GM23338 (cell line): ENCODE measurements around the gene ZNF420. TPM values are rescaled to one million over a fixed set of nuclear protein-coding genes. Genes with fewer than 3 reads are reported as not detected.

Experiments
- ATAC-seq: fragments of 200-7000 bp; cut with Tn5 transposase; 3 replicates; pipeline ENCODE4 v1.9.1; 2020
- DNase-seq: peaks from one replicate; pipeline ENCODE4 v3.0.0-alpha.2; 2015; ENCODE audit warnings: low spot score
- H2AFZ ChIP-seq: fragments of 200-600 bp; sonication (generic); 2 replicates; pipeline ENCODE4 v1.8.0; 2016; ENCODE audit warnings: antibody characterized with exemption, mild to moderate bottlenecking, moderate library complexity
- H3F3A ChIP-seq: fragments of 200-600 bp; sonication (generic); replicated peaks from 2 replicates; pipeline ENCODE4 v1.8.0; 2017; ENCODE audit warnings: antibody characterized with exemption, mixed run types, low read depth
- H3K27ac ChIP-seq: fragments of 200-600 bp; sonication (generic); 2 replicates; pipeline ENCODE4 v1.6.1; 2016; ENCODE audit warnings: low read depth
- H3K27me3 ChIP-seq: fragments of 200-600 bp; sonication (generic); 2 replicates; pipeline ENCODE4 v1.8.0; 2016; ENCODE audit warnings: mild to moderate bottlenecking, mixed run types, moderate library complexity; ENCODE audit not compliant: insufficient read depth
- H3K36me3 ChIP-seq: fragments of 200-600 bp; sonication (generic); 2 replicates; pipeline ENCODE4 v1.8.0; 2016; ENCODE audit warnings: mild to moderate bottlenecking; ENCODE audit not compliant: insufficient read depth
- H3K4me1 ChIP-seq: fragments of 200-600 bp; sonication (generic); 2 replicates; pipeline ENCODE4 v1.8.0; 2016; ENCODE audit warnings: mild to moderate bottlenecking, moderate library complexity; ENCODE audit not compliant: insufficient read depth
- H3K4me2 ChIP-seq: fragments of 200-600 bp; sonication (generic); 2 replicates; pipeline ENCODE4 v1.7.1; 2017; ENCODE audit warnings: mixed run types
- H3K4me3 ChIP-seq: fragments of 200-600 bp; sonication (generic); 2 replicates; pipeline ENCODE4 v1.6.1; 2016; ENCODE audit warnings: mixed run types
- H3K79me2 ChIP-seq: fragments of 200-600 bp; sonication (generic); replicated peaks from 2 replicates; pipeline ENCODE4 v1.8.0; 2017; ENCODE audit warnings: mild to moderate bottlenecking; ENCODE audit not compliant: insufficient read depth
- H3K9me2 ChIP-seq: fragments of 200-600 bp; sonication (generic); 2 replicates; pipeline ENCODE4 v1.8.0; 2017; ENCODE audit not compliant: insufficient read depth
- H4K20me1 ChIP-seq: fragments of 200-600 bp; sonication (generic); replicated peaks from 2 replicates; pipeline ENCODE4 v1.8.0; 2017; ENCODE audit warnings: mild to moderate bottlenecking; ENCODE audit not compliant: insufficient read depth
- H3K27ac Mint-ChIP-seq: 2 replicates; pipeline ENCODE4 v1.8.0; 2020; ENCODE audit warnings: inconsistent platforms, mild to moderate bottlenecking, moderate library complexity, mixed read lengths
- H3K27me3 Mint-ChIP-seq: 3 replicates; pipeline ENCODE4 v1.8.0; 2022; ENCODE audit warnings: low read depth, mild to moderate bottlenecking, moderate library complexity, mixed read lengths, inconsistent platforms; ENCODE audit not compliant: insufficient read depth, poor library complexity
- H3K36me3 Mint-ChIP-seq: 3 replicates; pipeline ENCODE4 v1.8.0; 2021; ENCODE audit warnings: low read depth, mild to moderate bottlenecking, inconsistent platforms, moderate library complexity, mixed read lengths
- H3K4me1 Mint-ChIP-seq: 3 replicates; pipeline ENCODE4 v1.8.0; 2020; ENCODE audit warnings: mild to moderate bottlenecking, inconsistent platforms, mixed read lengths
- H3K4me3 Mint-ChIP-seq: 3 replicates; pipeline ENCODE4 v1.8.0; 2021; ENCODE audit warnings: moderate library complexity, mild to moderate bottlenecking, inconsistent platforms, mixed read lengths
- H3K9me3 Mint-ChIP-seq: 3 replicates; pipeline ENCODE4 v1.8.0; 2020; ENCODE audit warnings: moderate library complexity, mild to moderate bottlenecking, inconsistent platforms, mixed read lengths
- CREB1 ChIP-seq: fragments of 250-450 bp; sonication (Bioruptor Pico); IDR thresholded peaks from 2 replicates; pipeline ENCODE4 v1.5.0; 2020; ENCODE audit warnings: low read depth, mild to moderate bottlenecking, moderate library complexity
- EZH2phosphoT487 ChIP-seq: fragments of 200-600 bp; sonication (generic); IDR thresholded peaks from one replicate; pipeline ENCODE4 v1.8.1; 2018; ENCODE audit warnings: antibody characterized with exemption; ENCODE audit not compliant: unreplicated experiment
- POLR2AphosphoS5 ChIP-seq: IDR thresholded peaks from 2 replicates; pipeline ENCODE4 v1.6.1; 2016; ENCODE audit warnings: antibody characterized with exemption, low read depth
- polyA plus RNA-seq: library from polyadenylated mRNA; unstranded; fragments of >200 nt; fragmentation: Nextera tagmentation; extraction: Ambion mirVana; gene quantifications from 2 replicates; pipeline ENCODE4 v1.2.1, GENCODE V29; 2016
- total RNA-seq: library from RNA; depleted of rRNA; stranded (reverse); fragments of >200 nt; shearing (Covaris generic); gene quantifications from 2 replicates; pipeline ENCODE4 v1.2.3, GENCODE V29; 2014; rRNA removed
- TF ChIP-seq, protein P1 (sequence below): IDR thresholded peaks from one replicate; pipeline ENCODE4 v1.6.1; 2018; ENCODE audit warnings: antibody characterized with exemption; ENCODE audit not compliant: unreplicated experiment
- TF ChIP-seq, protein P2 (sequence below): IDR thresholded peaks from 2 replicates; pipeline ENCODE4 v1.6.1; 2016; ENCODE audit warnings: antibody characterized with exemption

Gene ZNF420
- total and polyA plus RNA-seq, 2 experiments from 2014 or later: 8.4 to 10.0 TPM

DNA sequence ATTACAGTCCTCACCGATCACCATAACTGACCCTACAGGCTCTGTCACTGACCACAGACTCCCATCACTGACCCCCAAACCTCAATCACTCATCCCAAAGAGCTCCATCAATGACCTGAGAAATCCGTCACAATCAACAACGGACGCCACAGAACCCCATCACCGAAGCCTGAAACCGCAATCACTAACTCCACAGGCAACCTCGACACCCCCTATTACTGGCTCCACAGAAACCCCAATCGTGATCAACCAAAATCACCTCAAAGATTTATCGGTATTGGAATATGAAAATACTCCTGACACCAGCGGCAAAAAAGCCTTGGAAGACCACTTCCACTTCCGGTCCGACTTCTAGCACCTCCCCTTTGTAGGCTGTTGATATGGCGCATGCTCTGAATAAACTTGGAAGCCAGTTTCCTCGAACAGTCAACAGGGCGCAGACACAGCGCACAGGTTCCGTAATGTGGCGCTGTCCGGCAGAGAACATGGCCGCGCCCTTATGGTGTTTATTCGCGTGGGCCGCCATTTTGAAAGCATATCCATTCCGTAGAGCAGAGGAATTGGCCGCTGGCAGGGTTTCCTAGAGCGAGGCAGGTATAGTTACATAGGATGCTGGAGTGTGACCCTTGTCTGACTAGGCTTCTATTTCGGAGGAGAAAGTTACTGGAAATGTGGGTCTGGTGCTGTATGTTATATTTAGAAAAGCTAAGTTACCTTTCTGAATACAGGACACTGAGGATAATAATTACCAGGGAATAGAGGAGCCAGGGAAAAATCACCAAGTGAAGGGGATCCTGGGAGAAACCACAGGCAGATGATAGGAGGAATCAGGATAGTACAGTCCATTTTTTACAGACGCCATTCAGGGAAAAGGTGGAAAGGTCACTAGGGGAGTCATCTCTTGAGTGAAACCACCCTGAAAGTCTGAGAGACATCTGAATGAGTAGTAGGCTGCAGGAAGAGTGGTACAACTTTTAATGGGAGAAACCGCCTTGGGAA lies 94.4 kb downstream of the ZNF420 start, which contains the start of gene ZNF585A:
TSS of gene ZNF585A (minus strand) at position 328 of the 999 bp plus-strand sequence. CDS start 2,785 bp downstream, outside the sequence.
- DNase-seq: peak; percentile 99
- Histone ChIP-seq H3K27me3 (no peaks in the 10 kb centered on the region), H3K4me2 (peak within 1 kb of the TSS; percentile 76), H4K20me1 (no peaks in the 10 kb centered on the region), H3K36me3 (peaks cover 18% of the 10 kb centered on the region; the same call in 1 of the 2 replicates), H3K9me2 (0 out of 2 replicates have a peak, but pooled peaks cover 5% of the 10 kb centered on the region), H2AFZ (peak within 1 kb of the TSS; percentile 74), H3F3A (no peaks in the 10 kb centered on the region), H3K79me2 (peaks cover 14% of the 10 kb centered on the region; the same call in 1 of the 2 replicates), H3K4me1 (no peaks in the 10 kb centered on the region), H3K27ac (no peak within 1 kb of the TSS), H3K4me3 (peak within 1 kb of the TSS; percentile 55)
- Mint-ChIP-seq H3K4me1 (no peaks in the 10 kb centered on the region), H3K36me3 (peaks cover 39% of the 10 kb centered on the region), H3K9me3 (peaks cover 49% of the 10 kb centered on the region), H3K4me3 (no peak within 1 kb of the TSS), H3K27me3 (no peaks in the 10 kb centered on the region), H3K27ac (no peak within 1 kb of the TSS)
- peak; percentile 100 for ATAC-seq
- TF ChIP-seq EZH2phosphoT487: no peak
- TF ChIP-seq, protein P1, sequence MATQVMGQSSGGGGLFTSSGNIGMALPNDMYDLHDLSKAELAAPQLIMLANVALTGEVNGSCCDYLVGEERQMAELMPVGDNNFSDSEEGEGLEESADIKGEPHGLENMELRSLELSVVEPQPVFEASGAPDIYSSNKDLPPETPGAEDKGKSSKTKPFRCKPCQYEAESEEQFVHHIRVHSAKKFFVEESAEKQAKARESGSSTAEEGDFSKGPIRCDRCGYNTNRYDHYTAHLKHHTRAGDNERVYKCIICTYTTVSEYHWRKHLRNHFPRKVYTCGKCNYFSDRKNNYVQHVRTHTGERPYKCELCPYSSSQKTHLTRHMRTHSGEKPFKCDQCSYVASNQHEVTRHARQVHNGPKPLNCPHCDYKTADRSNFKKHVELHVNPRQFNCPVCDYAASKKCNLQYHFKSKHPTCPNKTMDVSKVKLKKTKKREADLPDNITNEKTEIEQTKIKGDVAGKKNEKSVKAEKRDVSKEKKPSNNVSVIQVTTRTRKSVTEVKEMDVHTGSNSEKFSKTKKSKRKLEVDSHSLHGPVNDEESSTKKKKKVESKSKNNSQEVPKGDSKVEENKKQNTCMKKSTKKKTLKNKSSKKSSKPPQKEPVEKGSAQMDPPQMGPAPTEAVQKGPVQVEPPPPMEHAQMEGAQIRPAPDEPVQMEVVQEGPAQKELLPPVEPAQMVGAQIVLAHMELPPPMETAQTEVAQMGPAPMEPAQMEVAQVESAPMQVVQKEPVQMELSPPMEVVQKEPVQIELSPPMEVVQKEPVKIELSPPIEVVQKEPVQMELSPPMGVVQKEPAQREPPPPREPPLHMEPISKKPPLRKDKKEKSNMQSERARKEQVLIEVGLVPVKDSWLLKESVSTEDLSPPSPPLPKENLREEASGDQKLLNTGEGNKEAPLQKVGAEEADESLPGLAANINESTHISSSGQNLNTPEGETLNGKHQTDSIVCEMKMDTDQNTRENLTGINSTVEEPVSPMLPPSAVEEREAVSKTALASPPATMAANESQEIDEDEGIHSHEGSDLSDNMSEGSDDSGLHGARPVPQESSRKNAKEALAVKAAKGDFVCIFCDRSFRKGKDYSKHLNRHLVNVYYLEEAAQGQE: no peak
- peak; percentile 86 for TF ChIP-seq POLR2AphosphoS5
- peak; percentile 58 for TF ChIP-seq CREB1 (CRISPR knock-in tag)
- TF ChIP-seq, protein P2, sequence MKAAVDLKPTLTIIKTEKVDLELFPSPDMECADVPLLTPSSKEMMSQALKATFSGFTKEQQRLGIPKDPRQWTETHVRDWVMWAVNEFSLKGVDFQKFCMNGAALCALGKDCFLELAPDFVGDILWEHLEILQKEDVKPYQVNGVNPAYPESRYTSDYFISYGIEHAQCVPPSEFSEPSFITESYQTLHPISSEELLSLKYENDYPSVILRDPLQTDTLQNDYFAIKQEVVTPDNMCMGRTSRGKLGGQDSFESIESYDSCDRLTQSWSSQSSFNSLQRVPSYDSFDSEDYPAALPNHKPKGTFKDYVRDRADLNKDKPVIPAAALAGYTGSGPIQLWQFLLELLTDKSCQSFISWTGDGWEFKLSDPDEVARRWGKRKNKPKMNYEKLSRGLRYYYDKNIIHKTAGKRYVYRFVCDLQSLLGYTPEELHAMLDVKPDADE: peak; percentile 97

Other genes starting within 250 kb of the ZNF420 start
- gene ZNF790, start 240.0 kb upstream of the ZNF420 start, total RNA-seq: 5.2 and 5.4 TPM in 2 replicates
- gene ZNF790, start 240.0 kb upstream of the ZNF420 start, polyA plus RNA-seq: 5.9 and 8.4 TPM in 2 replicates
- gene ZNF345, start 227.6 kb upstream of the ZNF420 start, total RNA-seq: 5.5 and 17.7 TPM in 2 replicates
- 5.2 and 5.7 TPM in 2 replicates for gene ZNF345, start 227.6 kb upstream of the ZNF420 start, polyA plus RNA-seq
- 6.4 and 8.5 TPM in 2 replicates for gene ZNF829, start 162.1 kb upstream of the ZNF420 start, total RNA-seq
- 4.3 and 5.9 TPM in 2 replicates for gene ZNF829, start 162.1 kb upstream of the ZNF420 start, polyA plus RNA-seq
- 10.3 and 10.5 TPM in 2 replicates for gene ZNF568, start 162.1 kb upstream of the ZNF420 start, total RNA-seq
- gene ZNF568, start 162.1 kb upstream of the ZNF420 start, polyA plus RNA-seq: 5.9 and 7.6 TPM in 2 replicates
- 9.8 and 14.7 TPM in 2 replicates for gene ZNF585A, start 94.3 kb downstream of the ZNF420 start, total RNA-seq
- 35.7 and 36.5 TPM in 2 replicates for gene ZNF585A, start 94.3 kb downstream of the ZNF420 start, polyA plus RNA-seq
- gene ZNF585B, start 132.1 kb downstream of the ZNF420 start, total RNA-seq: 10.3 and 11.7 TPM in 2 replicates
- gene ZNF585B, start 132.1 kb downstream of the ZNF420 start, polyA plus RNA-seq: 3.6 and 4.0 TPM in 2 replicates
- 4.7 and 6.7 TPM in 2 replicates for gene ZNF383, start 139.8 kb downstream of the ZNF420 start, total RNA-seq
- 1.5 and 3.1 TPM in 2 replicates for gene ZNF383, start 139.8 kb downstream of the ZNF420 start, polyA plus RNA-seq